SK-MEL-5 (cell line): Measurements from ENCODE around the gene PRR23E. TPM values are rescaled to one million over a fixed set of nuclear protein-coding genes. Genes with fewer than 3 reads are reported as not detected.

Experiments
- DNase-seq: peaks from one replicate; pipeline ENCODE4 v3.0.0-alpha.2; 2016; ENCODE audit warnings: low read depth, low spot score
- in situ Hi-C: cut with HindIII; loops from 2 replicates; pipeline ENCODE4 v1.10.0; 2016; ENCODE audit warnings: low sequenced_read_pairs, high pct_unique_total_duplicates, low pct_unique_long_range_greater_than_20kb
- small RNA-seq, 2 experiments: library from RNA; depleted of rRNA; stranded (forward); fragments of <200 nt; gene quantifications; one replicate each; pipeline ENCODE3, GENCODE V24; 2014
- total RNA-seq: library from RNA; depleted of rRNA; stranded (reverse); fragments of >200 nt; shearing (Covaris generic); gene quantifications from 2 replicates; pipeline ENCODE4 v1.2.3, GENCODE V29; 2014; rRNA removed

PRR23E gene
- total RNA-seq, 1 experiment from 2014 or later: not detected

DNA sequence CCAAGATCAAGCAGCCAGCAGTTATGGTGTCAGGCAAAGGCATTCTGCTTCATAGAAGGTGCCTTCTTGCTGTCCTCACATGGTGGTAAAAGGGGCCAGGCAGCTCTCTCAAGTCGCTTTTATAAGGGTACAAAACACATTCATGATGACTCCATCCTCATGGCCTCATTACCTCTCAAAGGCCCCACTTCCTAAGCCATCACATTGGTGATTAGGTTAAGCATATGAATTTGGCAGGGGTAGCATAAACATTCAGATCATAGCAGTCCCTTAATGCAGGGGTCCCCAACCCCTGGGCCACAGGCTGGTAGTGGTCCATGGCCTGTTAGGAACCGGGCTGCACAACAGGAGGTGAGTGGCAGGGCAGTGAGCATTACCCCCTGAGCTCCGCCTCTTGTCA is 42.8 kb downstream of the PRR23E start:
- in situ Hi-C loops: no loop called here
- no peak for DNase-seq

DNA sequence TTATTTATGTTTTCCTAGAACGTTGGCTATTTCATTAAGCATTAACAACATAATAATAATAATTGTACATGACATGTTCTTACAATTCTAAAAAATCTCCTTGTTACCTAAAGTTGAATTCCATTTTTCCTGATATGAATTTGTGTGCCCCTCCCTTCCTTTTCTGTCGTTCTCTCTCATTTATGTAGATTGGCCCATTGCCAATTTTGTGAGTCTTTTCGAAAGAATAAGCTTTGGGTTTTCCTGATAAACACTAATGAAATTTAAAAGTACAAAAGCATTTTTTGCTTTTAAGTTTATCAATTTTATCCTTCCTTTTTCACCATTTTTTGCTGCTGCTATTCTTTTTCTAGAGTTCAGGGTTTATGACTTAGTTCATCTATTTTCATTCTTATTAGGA is 44.9 kb downstream of the PRR23E start:
- in situ Hi-C loops: no loop called here
- no peak for DNase-seq

DNA sequence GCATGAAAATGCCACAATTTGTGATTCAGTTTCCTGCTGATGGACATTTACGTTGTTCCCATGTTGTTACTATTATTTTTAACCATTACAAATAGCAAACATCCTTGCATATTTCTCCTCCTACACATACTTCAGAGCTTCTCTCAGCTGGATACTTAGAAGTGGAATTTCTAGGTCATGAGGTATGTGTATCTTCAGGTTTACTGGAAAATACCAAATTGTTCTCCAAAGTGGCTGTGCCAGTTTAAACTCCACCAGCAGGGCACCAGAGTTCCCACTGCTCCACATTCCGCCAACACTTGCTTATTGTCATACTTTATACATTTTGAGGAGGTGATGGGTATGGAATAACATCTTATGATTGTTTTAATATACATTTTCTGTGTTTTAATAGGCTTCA is 45.7 kb downstream of the PRR23E start:
- no peak for DNase-seq
- in situ Hi-C loops: no loop called here

DNA sequence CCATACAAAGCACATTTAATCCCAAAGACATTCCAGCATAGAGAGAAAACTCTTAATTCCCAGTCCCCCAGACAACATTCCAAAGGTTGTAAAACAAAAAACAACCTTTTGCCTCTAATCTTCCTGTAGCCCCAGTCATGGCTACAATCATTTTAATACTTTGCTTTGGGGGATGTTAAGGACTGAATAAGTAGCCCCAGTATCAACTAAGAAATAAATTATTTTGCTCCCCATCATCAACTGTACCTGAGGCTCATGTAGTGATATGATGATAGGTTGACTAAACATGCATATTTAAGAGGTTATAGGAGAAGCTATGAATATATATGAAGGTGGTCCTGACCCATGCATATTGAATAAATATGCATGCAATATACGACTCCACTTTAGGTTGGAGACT is 54.4 kb downstream of the PRR23E start:
- DNase-seq: no peak
- in situ Hi-C loops: no loop called here

Small RNA genes lying within 50 kb of the gene (small RNA-seq; reads per million reads assigned to genes)
- 0 reads per million in 2 experiments for gene RF00019
- 0 reads per million in 2 experiments for gene RNU6-1047P

Other genes with a start within 250 kb of the PRR23E start
- gene PLXNA1, start 210.0 kb upstream of the PRR23E start, total RNA-seq: 39.9 and 43.8 TPM in 2 replicates
- not detected in 2 replicates for gene PRR20G, start 94.9 kb downstream of the PRR23E start, total RNA-seq